ENCODE measurements around the gene GPR153.

DNA sequence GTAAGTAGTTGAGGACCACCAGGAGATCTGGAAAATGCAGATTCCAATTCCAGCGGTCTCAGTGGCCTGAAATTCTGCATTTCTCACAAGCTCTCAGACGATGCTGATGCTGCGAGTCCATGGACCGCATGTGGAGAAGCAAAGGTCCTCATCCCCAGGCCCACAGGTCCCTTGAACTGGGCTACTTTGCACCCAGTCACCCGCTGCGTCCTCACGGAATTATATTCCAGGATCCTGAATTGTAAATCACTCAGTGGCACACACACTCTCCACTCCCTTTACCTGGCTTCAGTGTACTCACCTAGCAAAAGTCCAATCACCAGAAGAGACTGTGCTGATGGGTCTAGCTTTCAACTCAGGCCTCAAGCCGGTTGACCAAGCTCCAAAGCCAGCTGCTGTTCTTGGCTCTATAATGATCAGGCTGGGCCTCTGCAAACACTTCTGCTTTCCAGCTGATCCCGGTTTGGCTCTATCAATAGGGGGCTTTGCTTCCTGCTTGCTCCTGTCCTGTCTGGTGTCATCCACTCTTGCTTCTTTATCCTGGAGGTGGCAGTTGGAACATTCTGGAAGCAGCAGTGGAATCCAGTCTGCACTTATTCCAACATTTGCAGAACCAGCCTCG lies 60.6 kb downstream of the GPR153 start:
- TF ChIP-seq EZH2 (IDR thresholded peaks at IDR 0.05; ENCODE audit: low read depth, low read length, severe bottlenecking) (no peak), POU5F1 (IDR thresholded peaks at IDR 0.05; ENCODE audit: low read depth, low read length) (no peak), HDAC2 (IDR thresholded peaks at IDR 0.05; ENCODE audit: borderline replicate concordance in 1 of 2, low read depth in 2 of 2, low read length in 2 of 2) (no peak), MAFK (IDR thresholded peaks at IDR 0.05; ENCODE audit: low read depth, low read length) (no peak), EP300 (IDR thresholded peaks at IDR 0.05; ENCODE audit: borderline replicate concordance in 1 of 2, low read depth in 2 of 2, low read length in 2 of 2) (no peak), ASH2L (IDR thresholded peaks at IDR 0.05; ENCODE audit: low read length) (no peak), SUZ12 (IDR thresholded peaks at IDR 0.05; ENCODE audit: low read length) (no peak), SAP30 (IDR thresholded peaks at IDR 0.05; ENCODE audit: insufficient read depth, insufficient replicate concordance, low read length) (no peak), CBX5 (IDR thresholded peaks at IDR 0.05; ENCODE audit: low read depth, low read length) (no peak)
- TF ChIP-seq, protein P1, sequence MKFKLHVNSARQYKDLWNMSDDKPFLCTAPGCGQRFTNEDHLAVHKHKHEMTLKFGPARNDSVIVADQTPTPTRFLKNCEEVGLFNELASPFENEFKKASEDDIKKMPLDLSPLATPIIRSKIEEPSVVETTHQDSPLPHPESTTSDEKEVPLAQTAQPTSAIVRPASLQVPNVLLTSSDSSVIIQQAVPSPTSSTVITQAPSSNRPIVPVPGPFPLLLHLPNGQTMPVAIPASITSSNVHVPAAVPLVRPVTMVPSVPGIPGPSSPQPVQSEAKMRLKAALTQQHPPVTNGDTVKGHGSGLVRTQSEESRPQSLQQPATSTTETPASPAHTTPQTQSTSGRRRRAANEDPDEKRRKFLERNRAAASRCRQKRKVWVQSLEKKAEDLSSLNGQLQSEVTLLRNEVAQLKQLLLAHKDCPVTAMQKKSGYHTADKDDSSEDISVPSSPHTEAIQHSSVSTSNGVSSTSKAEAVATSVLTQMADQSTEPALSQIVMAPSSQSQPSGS (IDR thresholded peaks at IDR 0.05; ENCODE audit: low read length): no peak
- TF ChIP-seq, protein P2, sequence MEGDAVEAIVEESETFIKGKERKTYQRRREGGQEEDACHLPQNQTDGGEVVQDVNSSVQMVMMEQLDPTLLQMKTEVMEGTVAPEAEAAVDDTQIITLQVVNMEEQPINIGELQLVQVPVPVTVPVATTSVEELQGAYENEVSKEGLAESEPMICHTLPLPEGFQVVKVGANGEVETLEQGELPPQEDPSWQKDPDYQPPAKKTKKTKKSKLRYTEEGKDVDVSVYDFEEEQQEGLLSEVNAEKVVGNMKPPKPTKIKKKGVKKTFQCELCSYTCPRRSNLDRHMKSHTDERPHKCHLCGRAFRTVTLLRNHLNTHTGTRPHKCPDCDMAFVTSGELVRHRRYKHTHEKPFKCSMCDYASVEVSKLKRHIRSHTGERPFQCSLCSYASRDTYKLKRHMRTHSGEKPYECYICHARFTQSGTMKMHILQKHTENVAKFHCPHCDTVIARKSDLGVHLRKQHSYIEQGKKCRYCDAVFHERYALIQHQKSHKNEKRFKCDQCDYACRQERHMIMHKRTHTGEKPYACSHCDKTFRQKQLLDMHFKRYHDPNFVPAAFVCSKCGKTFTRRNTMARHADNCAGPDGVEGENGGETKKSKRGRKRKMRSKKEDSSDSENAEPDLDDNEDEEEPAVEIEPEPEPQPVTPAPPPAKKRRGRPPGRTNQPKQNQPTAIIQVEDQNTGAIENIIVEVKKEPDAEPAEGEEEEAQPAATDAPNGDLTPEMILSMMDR (IDR thresholded peaks at IDR 0.05; ENCODE audit: control extremely low read depth in 1 of 3, insufficient read depth in 1 of 3, low read depth in 1 of 3, low read length in 3 of 3): no peak

Measured in H1 (cell line).